Liver (tissue), 9 donors: ENCODE data around the gene LEF1. TPM values are rescaled to one million over a fixed set of nuclear protein-coding genes. Genes with fewer than 3 reads are reported as not detected.

Experiments
- DNase-seq: peaks from one replicate; pipeline ENCODE4 v3.0.0-alpha.2; 2017; ENCODE audit warnings: low spot score
- H3K27ac ChIP-seq, 2 donors: one replicate each; pipeline ENCODE4 v1.7.0; 2013; ENCODE audit warnings: inconsistent platforms in 2 of 2, low read length in 2 of 2, control low read depth in 1 of 2, low read depth in 1 of 2, mild to moderate bottlenecking in 1 of 2
- H3K27me3 ChIP-seq, 4 donors: one replicate each; pipeline versions ENCODE4 v1.6.1 to v1.7.0; 2013; ENCODE audit warnings: low read length in 3 of 4, inconsistent platforms in 1 of 4, mild to moderate bottlenecking in 1 of 4, moderate library complexity in 1 of 4; ENCODE audit not compliant: control insufficient read depth in 4 of 4, insufficient read depth in 4 of 4
- H3K36me3 ChIP-seq, 4 donors: one replicate each; pipeline versions ENCODE4 v1.6.1 to v1.7.0; 2013; ENCODE audit warnings: low read length in 3 of 4, mild to moderate bottlenecking in 3 of 4, low read depth in 1 of 4, moderate library complexity in 1 of 4; ENCODE audit not compliant: control insufficient read depth in 4 of 4, insufficient read depth in 3 of 4
- H3K4me1 ChIP-seq, 4 donors: one replicate each; pipeline versions ENCODE4 v1.6.1 to v1.7.0; 2013; ENCODE audit warnings: low read length in 3 of 4, mild to moderate bottlenecking in 3 of 4, moderate library complexity in 1 of 4; ENCODE audit not compliant: control insufficient read depth in 4 of 4, insufficient read depth in 4 of 4
- H3K4me3 ChIP-seq, 3 donors: one replicate each; pipeline versions ENCODE4 v1.6.1 to v1.7.0; 2013; ENCODE audit warnings: low read length in 3 of 3, control low read depth in 1 of 3, low read depth in 1 of 3, mild to moderate bottlenecking in 1 of 3
- H3K9ac ChIP-seq, 2 donors: one replicate each; pipeline ENCODE4 v1.7.0; 2013; ENCODE audit warnings: low read length in 2 of 2, mild to moderate bottlenecking in 2 of 2, moderate library complexity in 2 of 2, control low read depth in 1 of 2, low read depth in 1 of 2
- H3K9me3 ChIP-seq, 4 donors: one replicate each; pipeline versions ENCODE4 v1.6.1 to v1.7.0; 2013; ENCODE audit warnings: low read length in 3 of 4; ENCODE audit not compliant: control insufficient read depth in 4 of 4
- EGR1 ChIP-seq, 2 donors: IDR thresholded peaks; 2 replicates each; pipeline ENCODE4 v1.6.1; 2016 to 2018; ENCODE audit warnings: antibody characterized with exemption in 2 of 2, low read depth in 2 of 2
- FOXA1 ChIP-seq: IDR thresholded peaks from 2 replicates; pipeline ENCODE4 v1.6.1; 2016; ENCODE audit warnings: antibody characterized with exemption
- FOXA2 ChIP-seq: IDR thresholded peaks from 2 replicates; pipeline ENCODE4 v1.6.1; 2016; ENCODE audit warnings: antibody characterized with exemption
- GABPA ChIP-seq, 2 donors: IDR thresholded peaks in 1 of 2; conservative IDR thresholded peaks in 1 of 2; 2 replicates each; pipeline ENCODE4 v1.6.1; 2016; ENCODE audit warnings: antibody characterized with exemption in 2 of 2, mild to moderate bottlenecking in 1 of 2, moderate library complexity in 1 of 2
- HNF4A ChIP-seq, 2 donors: conservative IDR thresholded peaks; 2 replicates each; pipeline ENCODE4 v1.6.1; 2016; ENCODE audit warnings: antibody characterized with exemption in 2 of 2, mild to moderate bottlenecking in 2 of 2
- HNF4G ChIP-seq: IDR thresholded peaks from 2 replicates; pipeline ENCODE4 v1.6.1; 2016; ENCODE audit warnings: antibody characterized with exemption
- JUND ChIP-seq, 2 donors: IDR thresholded peaks; 2 replicates each; pipeline ENCODE4 v1.6.1; 2016; ENCODE audit warnings: antibody characterized with exemption in 2 of 2
- NR2F2 ChIP-seq: IDR thresholded peaks from 2 replicates; pipeline ENCODE4 v1.6.1; 2016; ENCODE audit warnings: antibody characterized with exemption
- RAD21 ChIP-seq, 2 donors: IDR thresholded peaks; 2 replicates each; pipeline ENCODE4 v1.6.1; 2016; ENCODE audit warnings: antibody characterized with exemption in 2 of 2, mild to moderate bottlenecking in 2 of 2
- RXRA ChIP-seq, 2 donors: IDR thresholded peaks; 2 replicates each; pipeline ENCODE4 v1.6.1; 2017 to 2018; ENCODE audit warnings: antibody characterized with exemption in 2 of 2, mild to moderate bottlenecking in 1 of 2
- TAF1 ChIP-seq: conservative IDR thresholded peaks from 2 replicates; pipeline ENCODE4 v1.6.1; 2016; ENCODE audit warnings: antibody characterized with exemption, mild to moderate bottlenecking
- YY1 ChIP-seq: IDR thresholded peaks from 2 replicates; pipeline ENCODE4 v1.6.1; 2016; ENCODE audit warnings: antibody characterized with exemption, mild to moderate bottlenecking
- WGBS: extraction: QIAGEN DNeasy Blood & Tissue Kit; methylation state at CpG from one replicate; pipeline ENCODE4 v1.1.7; 2013; 5-methylcytosine and 5-hydroxymethylcytosine counted together
- polyA plus RNA-seq, 2 donors: library from polyadenylated mRNA; stranded (reverse) in 1 of 2; unstranded in 1 of 2; fragments of 200-250 nt in 1 of 2; fragments of >200 nt in 1 of 2; fragmentation: Nextera tagmentation in 1 of 2; extraction: Ambion mirVana in 1 of 2; gene quantifications; one replicate each; pipeline versions ENCODE4 v1.2.1 to v1.2.3, GENCODE V29; 2013 to 2015
- total RNA-seq, 2 donors: library from RNA; depleted of rRNA; stranded (reverse); fragments of >200 nt; gene quantifications; one replicate each; pipeline ENCODE4 v1.2.3, GENCODE V29; 2014
- TF ChIP-seq, protein P1 (sequence below): IDR thresholded peaks from 2 replicates; pipeline ENCODE4 v1.6.1; 2016; ENCODE audit warnings: antibody characterized with exemption
- TF ChIP-seq, protein P2 (sequence below): fragments of 150-350 bp; IDR thresholded peaks from 2 replicates; pipeline ENCODE4 v1.5.1; 2017; ENCODE audit warnings: improper control_type of control experiment, low read depth, low read length; ENCODE audit not compliant: missing input control
- TF ChIP-seq, protein P3 (sequence below): IDR thresholded peaks from 2 replicates; pipeline ENCODE4 v1.6.1; 2016; ENCODE audit warnings: antibody characterized with exemption
- TF ChIP-seq, protein P4 (sequence below): IDR thresholded peaks from 2 replicates; pipeline ENCODE4 v1.6.1; 2016; ENCODE audit warnings: antibody characterized with exemption
- TF ChIP-seq, protein P5 (sequence below): IDR thresholded peaks from 2 replicates; pipeline ENCODE4 v1.6.1; 2016; ENCODE audit warnings: antibody characterized with exemption, mild to moderate bottlenecking
- donor health status: healthy.
- donor health status: healthy.
- donor health status: healthy.
- donor health status: healthy.
- donor health status: healthy.

LEF1 gene
- total and polyA plus RNA-seq, 4 donors, result 0.22 to 6.4 (median 0.46) TPM

DNA sequence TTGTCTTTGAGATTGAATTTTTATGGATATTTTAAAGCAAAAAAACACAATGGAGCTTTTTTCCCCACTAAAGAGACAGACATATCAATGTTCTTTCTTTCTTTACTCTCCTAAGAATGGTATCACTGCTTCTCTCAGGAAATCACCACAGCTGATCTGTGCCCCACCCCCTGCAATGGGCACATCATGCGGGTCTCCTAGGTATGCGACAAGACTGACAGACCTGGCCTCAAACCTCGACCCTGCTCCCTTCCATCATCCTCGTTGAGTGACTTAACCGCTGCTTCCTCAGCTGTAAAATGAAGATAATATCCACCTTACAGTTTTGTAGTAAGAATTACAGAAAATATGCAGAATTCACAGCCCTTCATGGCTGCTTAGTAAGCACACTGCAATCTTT lies 58.3 kb downstream of the LEF1 start:
- H3K9me3 ChIP-seq, result no peaks in the 10 kb centered on the region
- TF ChIP-seq HNF4A (conservative IDR thresholded peaks at IDR 0.05) (no peak), NR2F2 (no peak), JUND (IDR thresholded peaks at IDR 0.05) (no peak), RXRA (IDR thresholded peaks at IDR 0.05) (no peak), GABPA (IDR thresholded peaks at IDR 0.05 in 1 of 2, conservative IDR thresholded peaks at IDR 0.05 in 1 of 2) (no peak), EGR1 (IDR thresholded peaks at IDR 0.05; ENCODE audit: low read depth in 2 of 2) (no peak), FOXA1 (no peak), FOXA2 (no peak), HNF4G (no peak), YY1 (no peak)
- TF ChIP-seq, protein P1, sequence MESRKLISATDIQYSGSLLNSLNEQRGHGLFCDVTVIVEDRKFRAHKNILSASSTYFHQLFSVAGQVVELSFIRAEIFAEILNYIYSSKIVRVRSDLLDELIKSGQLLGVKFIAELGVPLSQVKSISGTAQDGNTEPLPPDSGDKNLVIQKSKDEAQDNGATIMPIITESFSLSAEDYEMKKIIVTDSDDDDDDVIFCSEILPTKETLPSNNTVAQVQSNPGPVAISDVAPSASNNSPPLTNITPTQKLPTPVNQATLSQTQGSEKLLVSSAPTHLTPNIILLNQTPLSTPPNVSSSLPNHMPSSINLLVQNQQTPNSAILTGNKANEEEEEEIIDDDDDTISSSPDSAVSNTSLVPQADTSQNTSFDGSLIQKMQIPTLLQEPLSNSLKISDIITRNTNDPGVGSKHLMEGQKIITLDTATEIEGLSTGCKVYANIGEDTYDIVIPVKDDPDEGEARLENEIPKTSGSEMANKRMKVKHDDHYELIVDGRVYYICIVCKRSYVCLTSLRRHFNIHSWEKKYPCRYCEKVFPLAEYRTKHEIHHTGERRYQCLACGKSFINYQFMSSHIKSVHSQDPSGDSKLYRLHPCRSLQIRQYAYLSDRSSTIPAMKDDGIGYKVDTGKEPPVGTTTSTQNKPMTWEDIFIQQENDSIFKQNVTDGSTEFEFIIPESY, result no peak
- TF ChIP-seq, protein P2, sequence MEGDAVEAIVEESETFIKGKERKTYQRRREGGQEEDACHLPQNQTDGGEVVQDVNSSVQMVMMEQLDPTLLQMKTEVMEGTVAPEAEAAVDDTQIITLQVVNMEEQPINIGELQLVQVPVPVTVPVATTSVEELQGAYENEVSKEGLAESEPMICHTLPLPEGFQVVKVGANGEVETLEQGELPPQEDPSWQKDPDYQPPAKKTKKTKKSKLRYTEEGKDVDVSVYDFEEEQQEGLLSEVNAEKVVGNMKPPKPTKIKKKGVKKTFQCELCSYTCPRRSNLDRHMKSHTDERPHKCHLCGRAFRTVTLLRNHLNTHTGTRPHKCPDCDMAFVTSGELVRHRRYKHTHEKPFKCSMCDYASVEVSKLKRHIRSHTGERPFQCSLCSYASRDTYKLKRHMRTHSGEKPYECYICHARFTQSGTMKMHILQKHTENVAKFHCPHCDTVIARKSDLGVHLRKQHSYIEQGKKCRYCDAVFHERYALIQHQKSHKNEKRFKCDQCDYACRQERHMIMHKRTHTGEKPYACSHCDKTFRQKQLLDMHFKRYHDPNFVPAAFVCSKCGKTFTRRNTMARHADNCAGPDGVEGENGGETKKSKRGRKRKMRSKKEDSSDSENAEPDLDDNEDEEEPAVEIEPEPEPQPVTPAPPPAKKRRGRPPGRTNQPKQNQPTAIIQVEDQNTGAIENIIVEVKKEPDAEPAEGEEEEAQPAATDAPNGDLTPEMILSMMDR, result no peak
- TF ChIP-seq, protein P3, sequence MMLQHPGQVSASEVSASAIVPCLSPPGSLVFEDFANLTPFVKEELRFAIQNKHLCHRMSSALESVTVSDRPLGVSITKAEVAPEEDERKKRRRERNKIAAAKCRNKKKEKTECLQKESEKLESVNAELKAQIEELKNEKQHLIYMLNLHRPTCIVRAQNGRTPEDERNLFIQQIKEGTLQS, result no peak
- TF ChIP-seq, protein P4, sequence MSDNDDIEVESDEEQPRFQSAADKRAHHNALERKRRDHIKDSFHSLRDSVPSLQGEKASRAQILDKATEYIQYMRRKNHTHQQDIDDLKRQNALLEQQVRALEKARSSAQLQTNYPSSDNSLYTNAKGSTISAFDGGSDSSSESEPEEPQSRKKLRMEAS, result no peak
- no peaks in the 10 kb centered on the region for H3K36me3 ChIP-seq
- 69% methylated on average over 5 of the region's 5 CpGs for WGBS
- H3K4me1 ChIP-seq, result no peaks in the 10 kb centered on the region
- H3K9ac ChIP-seq, result no peak overlapping the region
- peaks cover 0 to 10% (median 3%) of the 10 kb centered on the region in 4 donors for H3K27me3 ChIP-seq
- no peak for DNase-seq
- H3K4me3 ChIP-seq, result no peak overlapping the region
- H3K27ac ChIP-seq, result no peak overlapping the region

DNA sequence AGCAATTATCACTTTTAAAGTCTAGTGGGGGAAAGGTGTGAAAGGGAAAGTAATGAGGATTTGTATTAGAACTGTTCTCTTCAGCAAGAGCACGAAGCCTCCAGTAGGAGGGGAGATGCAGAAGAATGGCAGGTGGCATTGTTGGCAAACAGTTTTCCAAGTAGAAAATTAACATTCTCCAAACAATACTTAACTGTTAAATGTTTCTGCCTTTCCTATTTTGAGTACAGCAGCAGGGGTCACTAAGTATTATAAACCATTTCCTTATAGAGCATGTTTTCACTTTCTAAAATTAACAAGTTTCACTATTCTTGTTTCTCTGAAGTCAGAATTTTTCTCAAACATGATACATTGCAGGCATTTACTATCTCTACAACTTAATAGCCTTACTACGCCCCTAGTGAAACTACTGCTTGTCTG lies 58.7 kb downstream of the LEF1 start:
- TF ChIP-seq TAF1, result no peak
- no peak for TF ChIP-seq RAD21 (IDR thresholded peaks at IDR 0.05)
- no peak for TF ChIP-seq YY1
- 43% methylated on average over 2 of the region's 2 CpGs for WGBS

DNA sequence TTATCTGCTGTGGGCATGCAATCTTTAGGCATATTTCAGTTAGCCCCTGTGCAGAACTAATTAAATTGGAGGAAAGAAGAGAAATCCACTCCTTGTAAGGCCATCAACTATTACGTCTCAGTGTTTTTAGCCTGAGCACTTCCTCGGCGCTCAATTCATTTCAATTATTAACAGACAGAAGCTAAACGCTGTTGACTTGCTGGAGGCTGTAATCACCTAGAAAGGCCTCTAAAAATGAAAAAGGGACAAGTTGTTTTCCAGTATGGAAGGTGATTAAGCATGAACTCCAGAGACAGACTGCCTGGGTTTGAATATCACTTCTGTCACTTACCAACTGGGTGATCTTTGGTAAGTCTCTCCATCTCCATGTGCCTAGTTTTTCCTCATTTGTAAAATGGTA lies 59.6 kb downstream of the LEF1 start:
- Histone ChIP-seq H3K27ac (no peak overlapping the region), H3K4me3 (no peak overlapping the region), H3K4me1 (no peaks in the 10 kb centered on the region), H3K9ac (no peak overlapping the region), H3K27me3 (peaks cover 0 to 10% (median 3%) of the 10 kb centered on the region in 4 donors), H3K36me3 (no peaks in the 10 kb centered on the region), H3K9me3 (no peaks in the 10 kb centered on the region)
- WGBS, result 57% methylated on average over 4 of the region's 4 CpGs
- DNase-seq, result no peak
- TF ChIP-seq, protein P5, sequence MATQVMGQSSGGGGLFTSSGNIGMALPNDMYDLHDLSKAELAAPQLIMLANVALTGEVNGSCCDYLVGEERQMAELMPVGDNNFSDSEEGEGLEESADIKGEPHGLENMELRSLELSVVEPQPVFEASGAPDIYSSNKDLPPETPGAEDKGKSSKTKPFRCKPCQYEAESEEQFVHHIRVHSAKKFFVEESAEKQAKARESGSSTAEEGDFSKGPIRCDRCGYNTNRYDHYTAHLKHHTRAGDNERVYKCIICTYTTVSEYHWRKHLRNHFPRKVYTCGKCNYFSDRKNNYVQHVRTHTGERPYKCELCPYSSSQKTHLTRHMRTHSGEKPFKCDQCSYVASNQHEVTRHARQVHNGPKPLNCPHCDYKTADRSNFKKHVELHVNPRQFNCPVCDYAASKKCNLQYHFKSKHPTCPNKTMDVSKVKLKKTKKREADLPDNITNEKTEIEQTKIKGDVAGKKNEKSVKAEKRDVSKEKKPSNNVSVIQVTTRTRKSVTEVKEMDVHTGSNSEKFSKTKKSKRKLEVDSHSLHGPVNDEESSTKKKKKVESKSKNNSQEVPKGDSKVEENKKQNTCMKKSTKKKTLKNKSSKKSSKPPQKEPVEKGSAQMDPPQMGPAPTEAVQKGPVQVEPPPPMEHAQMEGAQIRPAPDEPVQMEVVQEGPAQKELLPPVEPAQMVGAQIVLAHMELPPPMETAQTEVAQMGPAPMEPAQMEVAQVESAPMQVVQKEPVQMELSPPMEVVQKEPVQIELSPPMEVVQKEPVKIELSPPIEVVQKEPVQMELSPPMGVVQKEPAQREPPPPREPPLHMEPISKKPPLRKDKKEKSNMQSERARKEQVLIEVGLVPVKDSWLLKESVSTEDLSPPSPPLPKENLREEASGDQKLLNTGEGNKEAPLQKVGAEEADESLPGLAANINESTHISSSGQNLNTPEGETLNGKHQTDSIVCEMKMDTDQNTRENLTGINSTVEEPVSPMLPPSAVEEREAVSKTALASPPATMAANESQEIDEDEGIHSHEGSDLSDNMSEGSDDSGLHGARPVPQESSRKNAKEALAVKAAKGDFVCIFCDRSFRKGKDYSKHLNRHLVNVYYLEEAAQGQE, result no peak
- TF ChIP-seq, protein P3, result no peak
- TF ChIP-seq FOXA1, result no peak
- no peak for TF ChIP-seq GABPA (IDR thresholded peaks at IDR 0.05 in 1 of 2, conservative IDR thresholded peaks at IDR 0.05 in 1 of 2)
- TF ChIP-seq EGR1 (IDR thresholded peaks at IDR 0.05; ENCODE audit: low read depth in 2 of 2), result no peak
- TF ChIP-seq, protein P2, result no peak
- no peak for TF ChIP-seq RXRA (IDR thresholded peaks at IDR 0.05)
- no peak for TF ChIP-seq FOXA2

More for the DNA sequence above, 58.7 kb downstream of the LEF1 start:
- Histone ChIP-seq H3K4me1 (no peaks in the 10 kb centered on the region), H3K9ac (no peak overlapping the region), H3K27me3 (peaks cover 0 to 10% (median 3%) of the 10 kb centered on the region in 4 donors), H3K36me3 (no peaks in the 10 kb centered on the region), H3K27ac (no peak overlapping the region), H3K9me3 (no peaks in the 10 kb centered on the region), H3K4me3 (no peak overlapping the region)
- no peak for DNase-seq
